NCI-H460 (cell line): ENCODE results near the gene YTHDC1. TPM values are rescaled to one million over a fixed set of nuclear protein-coding genes. Genes with fewer than 3 reads are reported as not detected.
A peak's percentile ranks its signal among the peaks of the same experiment; 100 is the strongest.
"Not testable (repeated sequence)": the region's sequence is repeated elsewhere in the genome, so short reads cannot be mapped to it uniquely, and the experiment has no call there.

ENCODE experiments used
- DNase-seq: peaks from one replicate; pipeline ENCODE4 v3.0.0-alpha.2; 2016; ENCODE audit warnings: low read depth; ENCODE audit errors: extremely low read depth
- small RNA-seq, 2 experiments: library from RNA; depleted of rRNA; stranded (forward); fragments of <200 nt; gene quantifications; one replicate each; pipeline ENCODE3, GENCODE V24; 2014
- total RNA-seq: library from RNA; depleted of rRNA; stranded (reverse); fragments of >200 nt; shearing (Covaris generic); gene quantifications from 2 replicates; pipeline ENCODE4 v1.2.3, GENCODE V29; 2014; rRNA removed

Gene YTHDC1
- total RNA-seq, 1 experiment from 2014 or later = 38.8 TPM

DNA sequence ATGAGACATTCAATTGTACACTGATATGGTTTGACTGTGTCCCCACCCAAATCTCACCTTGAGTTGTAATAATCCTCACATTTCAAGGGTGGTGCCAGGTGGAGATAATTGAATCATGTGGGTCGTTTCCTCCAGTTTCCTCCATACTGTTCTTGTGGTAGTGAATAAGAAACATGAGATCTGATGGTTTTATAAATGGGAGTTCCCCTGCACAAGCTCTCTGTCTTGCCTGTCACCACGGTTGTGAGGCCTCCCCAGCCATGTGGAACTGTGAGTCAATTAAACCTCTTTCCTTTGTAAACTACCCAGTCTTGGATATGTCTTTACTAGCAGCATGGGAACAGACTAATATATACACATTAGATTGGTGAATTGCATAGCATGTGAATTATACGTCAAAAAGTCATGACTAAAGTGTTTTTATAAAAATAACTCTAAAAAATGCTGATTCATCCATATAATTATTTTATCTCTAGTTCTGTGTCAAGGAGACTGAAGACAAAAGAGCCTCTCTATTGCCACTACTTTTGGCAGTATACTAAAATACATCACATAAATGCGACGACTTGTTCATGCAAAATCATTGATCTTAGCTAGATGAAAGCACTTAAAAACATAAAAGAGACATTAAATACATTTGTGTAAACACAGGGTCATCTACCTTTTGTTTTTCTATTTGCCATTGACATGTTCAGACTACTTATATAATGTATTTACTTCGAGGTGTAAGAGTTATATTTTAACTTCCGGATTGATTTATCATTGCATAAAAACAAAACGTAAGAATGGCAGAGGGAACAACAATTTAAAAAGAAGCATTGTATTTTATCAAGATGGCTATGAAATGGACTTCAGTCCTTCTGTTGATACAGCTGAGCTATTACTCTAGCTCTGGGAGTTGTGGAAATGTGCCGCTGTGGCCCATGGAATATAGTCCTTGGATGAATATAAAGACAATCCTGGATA is 50.1 kb downstream of the YTHDC1 start:
- no peak for DNase-seq

DNA sequence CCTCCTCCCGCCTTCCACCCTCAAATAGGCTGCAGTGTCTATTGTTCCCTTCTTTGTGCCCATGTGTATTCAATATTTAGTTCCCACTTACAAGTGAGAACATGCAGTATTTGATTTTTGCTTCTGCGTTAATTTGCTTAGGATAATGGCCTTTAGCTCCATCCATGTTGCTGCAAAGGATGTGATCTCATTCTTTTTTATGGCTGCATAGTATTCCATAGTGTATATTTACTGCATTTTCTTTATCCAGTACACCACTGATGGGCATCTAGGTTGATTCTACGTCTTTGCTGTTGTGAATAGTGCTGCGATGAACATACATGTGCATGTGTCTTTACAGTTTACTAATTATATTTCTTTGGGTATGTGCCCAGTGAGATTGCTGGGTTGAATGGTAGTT is 52.8 kb downstream of the YTHDC1 start:
- no peak for DNase-seq

DNA sequence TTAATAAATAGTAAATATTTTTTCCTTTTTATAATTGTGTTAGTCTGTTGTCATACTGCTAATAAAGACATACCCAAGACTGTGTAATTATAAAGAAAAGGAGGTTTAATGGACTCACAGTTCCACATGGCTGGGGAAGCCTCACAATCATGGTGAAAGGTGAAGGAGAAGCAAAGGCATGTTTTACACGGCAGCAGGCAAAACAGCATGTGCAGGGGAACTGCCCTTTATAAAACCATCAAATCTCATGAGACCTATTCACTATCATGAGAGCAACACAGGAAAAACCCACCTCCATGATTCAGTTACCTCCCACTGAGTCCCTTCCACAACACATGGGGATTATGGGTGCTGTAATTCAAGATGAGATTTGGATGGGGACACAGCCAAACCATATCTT is 58.6 kb downstream of the YTHDC1 start:
- DNase-seq = no peak

DNA sequence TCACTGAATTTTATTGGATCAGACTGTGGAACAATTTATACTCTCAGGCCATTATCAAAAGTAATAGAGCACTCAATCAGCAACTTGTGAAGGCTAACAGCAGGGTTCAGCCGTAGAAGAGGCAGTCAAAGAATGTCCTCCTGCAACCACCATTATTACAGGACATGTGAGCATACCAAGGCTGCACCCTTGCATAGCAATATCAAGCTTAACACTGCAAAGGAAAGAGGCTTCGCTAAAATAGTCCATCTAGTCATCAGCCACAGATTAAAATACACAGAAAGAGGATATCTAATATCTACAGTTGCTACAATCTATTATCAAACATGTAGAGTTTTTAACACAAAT is 61.5 kb downstream of the YTHDC1 start:
- DNase-seq = no peak

DNA sequence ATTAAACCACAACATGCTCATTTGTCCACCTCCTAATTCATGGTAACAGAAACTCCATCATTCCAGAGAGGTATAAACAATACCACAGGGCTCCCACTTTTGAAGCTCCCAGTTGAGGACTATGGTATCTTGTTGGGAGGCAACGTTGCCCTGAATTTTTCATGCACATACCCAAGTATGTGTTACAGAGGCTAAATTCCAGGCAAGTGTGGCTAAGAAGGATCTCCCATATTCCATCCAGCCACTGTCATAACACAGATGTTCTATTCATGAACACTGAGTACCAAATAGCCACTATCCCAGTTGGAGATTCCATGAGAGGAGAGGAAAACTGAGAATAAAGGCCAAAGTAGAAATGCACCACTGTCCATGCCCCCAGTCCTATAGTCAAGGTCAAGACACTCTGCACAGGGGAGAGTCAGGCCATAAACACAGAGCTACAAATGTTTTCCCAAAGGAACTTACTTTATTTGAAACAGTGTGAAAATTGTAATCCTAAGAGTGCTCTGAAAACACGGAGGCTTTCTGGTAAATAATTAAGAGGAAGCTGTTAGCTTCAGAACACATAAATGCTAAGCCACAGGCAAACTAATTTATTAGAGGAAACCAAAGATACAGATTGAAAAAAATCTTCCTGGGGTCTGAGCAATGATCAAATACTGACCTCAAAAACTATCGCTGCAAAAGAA is 62.0 kb downstream of the YTHDC1 start:
- DNase-seq = no peak

DNA sequence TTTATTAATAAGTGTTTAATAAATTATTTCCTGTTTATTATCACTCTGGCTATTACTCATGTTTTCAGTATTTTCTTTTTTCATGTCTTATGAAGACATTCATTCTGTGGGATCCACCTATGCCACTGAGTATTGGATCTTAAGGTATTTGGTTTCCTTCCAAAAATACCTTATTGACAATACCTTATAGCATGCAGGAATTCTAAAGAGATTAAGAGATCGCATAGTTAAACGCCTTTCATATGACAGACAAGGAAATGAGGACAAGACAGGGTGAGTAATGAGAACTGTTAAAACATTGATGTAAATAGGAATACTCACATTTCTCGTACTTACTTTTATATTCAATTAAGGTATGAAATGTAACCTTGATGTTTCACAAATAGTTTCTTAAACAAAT is 66.2 kb downstream of the YTHDC1 start:
- DNase-seq = no peak

DNA sequence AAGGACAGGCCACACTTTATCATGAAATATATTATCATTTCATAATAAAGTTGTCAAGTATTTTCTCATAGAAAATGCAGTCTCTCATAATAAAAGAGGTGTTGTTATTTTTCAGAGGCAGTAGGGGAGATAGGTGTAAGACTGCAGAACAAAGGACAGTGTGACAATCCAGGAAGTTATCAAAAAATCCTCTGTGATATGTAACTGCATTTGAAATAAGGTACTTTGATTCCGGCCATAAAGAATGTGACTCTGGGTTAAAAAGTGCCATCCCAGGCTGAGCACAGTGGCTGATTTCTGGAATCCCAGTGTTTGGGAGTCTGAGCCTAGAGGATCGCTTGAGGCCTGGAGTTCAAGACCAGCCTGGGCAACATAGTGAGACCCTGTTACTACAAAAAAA is 66.8 kb downstream of the YTHDC1 start:
- no peak for DNase-seq

DNA sequence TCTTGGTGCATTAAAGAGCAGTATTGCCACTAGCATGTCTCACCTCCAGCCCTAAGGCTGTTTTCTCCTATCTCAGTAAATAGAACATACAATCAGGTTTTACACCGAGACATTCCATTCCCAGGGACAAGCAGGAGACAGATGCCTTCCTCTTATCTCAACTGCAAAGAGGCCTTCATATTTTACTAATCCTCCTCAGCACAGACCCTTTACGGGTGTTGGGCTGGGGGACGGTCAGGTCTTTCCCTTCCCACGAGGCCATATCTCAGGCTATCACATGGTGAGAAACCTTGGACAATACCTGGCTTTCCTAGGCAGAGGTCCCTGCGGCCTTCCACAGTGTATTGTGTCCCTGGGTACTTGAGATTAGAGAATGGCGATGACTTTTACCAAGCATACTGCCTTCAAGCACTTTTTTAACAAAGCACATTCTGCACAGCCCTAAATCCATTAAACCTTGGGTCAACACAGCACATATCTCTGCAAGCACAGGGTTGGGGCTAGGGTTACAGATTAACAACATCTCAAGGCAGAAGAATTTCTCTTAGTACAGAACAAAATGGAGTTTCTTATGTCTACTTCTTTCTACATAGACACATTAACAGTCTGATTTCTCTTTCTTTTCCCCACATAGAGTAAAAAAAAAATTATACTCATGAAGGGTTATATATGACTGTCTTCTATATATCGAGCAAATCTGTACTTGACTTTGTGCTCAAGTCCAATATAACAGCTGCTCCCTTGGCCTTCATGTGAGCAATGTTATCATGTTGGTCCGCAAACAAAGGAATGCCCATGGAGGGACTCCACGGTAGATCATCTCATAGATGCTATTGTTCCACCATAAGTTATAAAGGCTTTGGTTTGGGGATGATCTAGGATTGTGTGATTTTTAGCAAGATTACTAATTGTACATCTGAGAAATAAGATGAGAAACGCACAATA is 67.8 kb downstream of the YTHDC1 start:
- not testable (repeated sequence) for DNase-seq

DNA sequence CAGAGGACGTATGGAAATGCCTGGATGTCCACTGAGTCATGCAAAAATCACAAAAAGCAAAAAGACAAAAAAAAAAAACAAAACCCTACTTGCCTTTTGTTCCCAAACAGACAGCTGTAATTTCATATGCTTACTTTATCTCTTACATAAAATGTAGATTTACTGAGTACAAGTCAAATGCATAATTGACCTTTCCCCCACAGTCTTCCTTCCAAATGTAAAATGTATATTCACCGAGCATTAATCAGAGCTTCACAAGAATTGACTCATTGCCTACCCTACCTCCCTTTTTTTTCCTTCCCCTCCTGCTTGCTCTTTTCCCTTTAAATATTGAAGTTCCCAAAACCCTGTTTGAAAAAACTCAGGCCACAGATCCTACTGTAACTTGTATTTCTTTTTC is 71.9 kb downstream of the YTHDC1 start:
- DNase-seq = no peak

DNA sequence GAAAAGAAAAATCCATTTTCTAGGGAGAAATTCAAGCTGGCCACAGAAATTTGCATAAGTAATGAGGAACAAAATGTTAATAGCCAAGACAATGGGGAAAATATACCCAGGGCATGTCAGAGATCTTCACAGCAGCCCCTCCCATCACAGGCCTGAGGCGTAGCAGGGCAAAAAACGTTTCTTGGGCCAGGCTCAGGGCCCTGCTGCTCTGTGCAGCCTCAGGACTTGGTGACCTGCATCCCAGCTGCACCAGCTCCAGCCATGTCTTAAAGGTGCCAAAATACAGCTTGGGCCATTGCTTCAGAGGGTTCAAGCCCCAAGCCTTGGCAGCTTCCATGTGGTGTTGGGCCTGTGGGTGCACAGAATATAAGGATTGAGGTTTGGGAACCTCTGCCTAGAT is 72.3 kb downstream of the YTHDC1 start:
- no peak for DNase-seq

DNA sequence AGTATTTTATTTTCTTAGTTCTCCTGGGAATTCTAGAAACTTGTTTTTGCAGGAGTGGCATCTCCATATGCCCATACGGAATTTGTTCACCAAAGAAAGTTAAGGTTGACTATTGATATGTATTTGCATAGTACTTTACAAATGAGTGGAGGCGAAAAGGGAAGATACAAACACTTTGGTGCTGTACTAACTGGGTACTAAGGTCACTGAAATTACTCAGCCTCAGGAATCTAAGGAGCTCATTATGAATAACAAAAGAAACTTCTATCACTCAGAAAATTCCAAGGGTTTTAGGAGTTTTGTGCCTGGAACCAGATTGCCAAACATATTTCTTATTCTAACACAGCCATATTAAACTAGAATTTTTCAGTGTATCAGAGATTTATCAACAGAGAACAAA is 77.0 kb downstream of the YTHDC1 start:
- DNase-seq = no peak

DNA sequence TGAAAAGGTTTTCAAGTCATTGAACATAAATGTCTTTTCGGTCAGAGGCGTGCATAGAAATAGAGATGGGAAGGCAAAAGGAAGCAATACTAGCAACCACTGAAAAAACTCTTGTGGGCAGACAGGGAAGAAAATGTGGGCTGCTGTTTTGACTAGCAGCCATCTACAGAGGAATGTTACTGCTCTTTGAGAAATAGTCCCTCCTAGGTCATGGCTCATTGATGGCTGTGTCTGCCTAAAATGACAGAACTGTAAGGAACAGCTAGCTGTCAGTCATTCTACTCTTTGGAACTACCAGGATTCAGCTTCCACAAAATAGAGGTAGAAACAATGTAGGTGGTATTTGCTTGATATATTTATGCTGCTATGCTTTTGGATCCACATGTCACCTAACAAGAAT is 77.5 kb downstream of the YTHDC1 start:
- DNase-seq = no peak

DNA sequence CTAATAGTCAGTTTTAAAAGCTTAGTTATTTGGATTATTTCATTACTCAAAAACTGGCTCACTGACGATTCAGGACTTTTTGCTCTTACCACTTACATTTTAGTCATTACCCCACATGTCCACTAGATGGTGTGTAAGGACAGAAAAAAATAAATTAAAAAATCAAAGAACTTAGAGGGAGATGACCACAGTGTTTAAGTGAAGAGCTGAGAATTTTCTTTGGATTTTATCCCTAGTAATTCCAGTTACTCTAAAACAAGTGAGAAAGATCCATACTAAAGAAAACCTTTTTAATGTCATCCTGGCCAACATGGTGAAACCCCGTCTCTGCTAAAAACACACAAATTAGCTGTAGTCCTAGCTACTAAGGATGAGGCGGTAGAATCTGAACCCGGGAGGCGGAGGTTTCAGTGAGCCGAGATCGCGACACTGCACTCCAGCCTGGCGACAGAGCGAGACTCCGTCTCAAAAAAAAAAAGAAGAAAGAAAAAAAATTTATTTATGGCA is 78.0 kb downstream of the YTHDC1 start:
- peak; percentile 33 for DNase-seq

DNA sequence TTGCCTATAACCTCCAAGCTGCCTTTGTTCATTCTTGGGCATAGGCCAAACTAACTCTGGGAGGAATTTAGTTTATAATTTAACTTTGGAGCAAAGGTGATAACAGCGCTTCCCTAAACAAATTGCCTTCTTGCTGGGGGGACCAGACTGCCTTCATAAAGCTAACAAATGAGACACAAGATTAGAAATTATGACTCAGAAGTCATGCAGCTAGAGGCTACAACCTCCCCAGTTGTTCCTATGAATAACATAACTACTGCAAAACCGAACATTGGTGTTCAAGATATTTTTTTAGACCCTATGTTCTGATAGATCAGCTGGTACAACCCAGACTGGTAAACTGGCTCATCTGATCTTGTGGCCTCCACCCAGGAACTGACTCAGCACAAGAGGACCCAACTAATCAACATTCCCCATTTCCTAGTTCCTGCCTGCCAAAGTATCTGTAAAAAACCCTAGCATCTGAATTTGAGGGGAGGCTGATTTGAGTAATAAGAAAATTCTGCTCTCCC is 82.4 kb downstream of the YTHDC1 start:
- DNase-seq = no peak

DNA sequence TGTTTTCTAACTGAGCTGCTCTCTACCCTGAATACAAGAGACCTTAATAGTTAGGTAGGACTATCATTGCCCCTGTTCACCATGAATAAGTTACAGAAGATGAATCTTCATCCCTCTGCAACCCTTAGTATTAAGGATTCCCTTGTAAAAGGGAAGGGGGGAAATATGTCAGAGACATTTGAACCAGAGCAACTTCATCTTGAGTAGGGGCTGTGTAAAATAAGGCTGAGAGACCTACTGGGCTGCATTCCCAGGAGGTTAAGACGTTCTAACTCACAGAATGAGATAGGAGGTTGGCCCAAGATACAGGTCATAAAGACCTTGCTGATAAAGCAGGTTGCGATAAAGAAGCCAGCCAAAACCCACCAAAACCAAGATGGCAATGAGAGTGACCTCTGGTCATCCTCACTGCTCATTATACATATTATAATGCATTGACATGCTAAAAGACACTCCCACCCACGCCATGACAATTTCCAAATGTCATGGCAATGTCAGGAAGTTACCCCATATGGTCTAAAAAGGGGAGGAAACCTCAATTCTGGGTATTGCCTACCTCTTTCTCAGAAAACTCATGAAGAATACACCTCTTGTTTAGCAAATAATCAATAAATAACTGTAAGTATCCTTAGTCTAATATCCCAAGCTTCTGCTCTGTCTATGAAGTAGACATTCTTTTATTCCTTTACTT is 84.9 kb downstream of the YTHDC1 start:
- DNase-seq = no peak

Small RNA genes lying within 50 kb of the gene (small RNA-seq; reads per million reads assigned to genes)
- 0 reads per million in 2 experiments for gene MT2P1

Other genes starting within 250 kb of the YTHDC1 start
- gene TMPRSS11F, start 220.2 kb downstream of the YTHDC1 start, total RNA-seq = not detected in 2 replicates
- not detected in 2 replicates for gene TMPRSS11B, start 104.4 kb downstream of the YTHDC1 start, total RNA-seq
- not detected in 2 replicates for gene TMPRSS11E, start 97.4 kb upstream of the YTHDC1 start, total RNA-seq
- gene UGT2B17, start 226.2 kb upstream of the YTHDC1 start, total RNA-seq = not detected in 2 replicates